ENCODE results near the gene LYZL1. TPM values are rescaled to one million over a fixed set of nuclear protein-coding genes. Genes with fewer than 3 reads are reported as not detected.
"Not testable (repeated sequence)": the region's sequence is repeated elsewhere in the genome, so short reads cannot be mapped to it uniquely, and the experiment has no call there.

Gene LYZL1
- total and polyA plus RNA-seq, 8 donors: not detected

- intact Hi-C loops (cut with DNase I): loop anchor here in 1 of 2 donors (5.0 kb wide), 1 partner anchor 638 kb away; no protein-coding TSS in a partner anchor
- H3K27ac ChIP-seq: no peak overlapping the region
- TF ChIP-seq CTCF (IDR thresholded peaks at IDR 0.05): no peak
- H3K4me1 ChIP-seq: no peaks in the 10 kb centered on the region
- no peaks in the 10 kb centered on the region for H3K36me3 ChIP-seq
- no peak overlapping the region for H3K4me3 ChIP-seq
- DNase-seq (no peak), ATAC-seq (no peak)
- H3K9me3 ChIP-seq: peaks cover 0 to 14% of the 10 kb centered on the region in 2 donors
- H3K27me3 ChIP-seq: no peaks in the 10 kb centered on the region
Measured at GRCh38 chr10:29304995-29305335, 16.1 kb downstream of the LYZL1 start.

GRCh38 chr10:29306688-29307087, 17.8 kb downstream of the LYZL1 start:
- intact Hi-C loops (cut with DNase I): no loop called here
- H3K4me1 ChIP-seq: no peaks in the 10 kb centered on the region
- DNase-seq (no peak), ATAC-seq (peak; percentile 46)
- H3K4me3 ChIP-seq: no peak overlapping the region
- H3K36me3 ChIP-seq: no peaks in the 10 kb centered on the region
- no peak overlapping the region for H3K27ac ChIP-seq
- peaks cover 0 to 5% of the 10 kb centered on the region in 2 donors for H3K9me3 ChIP-seq
- no peak for TF ChIP-seq CTCF (IDR thresholded peaks at IDR 0.05)
- H3K27me3 ChIP-seq: no peaks in the 10 kb centered on the region

- H3K4me1 ChIP-seq; DNase-seq; H3K9me3 ChIP-seq; ATAC-seq; H3K36me3 ChIP-seq; H3K27ac ChIP-seq; intact Hi-C loops (cut with DNase I); H3K27me3 ChIP-seq; H3K4me3 ChIP-seq: not testable (repeated sequence)
Measured at GRCh38 chr10:29308142-29308541, 19.3 kb downstream of the LYZL1 start.

GRCh38 chr10:29309465-29309864, 20.6 kb downstream of the LYZL1 start:
- Histone ChIP-seq H3K9me3 (no peaks in the 10 kb centered on the region), H3K36me3 (no peaks in the 10 kb centered on the region), H3K4me1 (no peaks in the 10 kb centered on the region), H3K4me3 (no peak overlapping the region), H3K27me3 (no peaks in the 10 kb centered on the region), H3K27ac (no peak overlapping the region)
- TF ChIP-seq CTCF (IDR thresholded peaks at IDR 0.05): no peak
- DNase-seq: no peak
- no peak for ATAC-seq
- intact Hi-C loops (cut with DNase I): no loop called here

GRCh38 chr10:29310463-29310862, 21.6 kb downstream of the LYZL1 start:
- intact Hi-C loops (cut with DNase I); H3K27ac ChIP-seq; DNase-seq; H3K9me3 ChIP-seq; H3K36me3 ChIP-seq; H3K4me1 ChIP-seq; ATAC-seq; H3K27me3 ChIP-seq; H3K4me3 ChIP-seq: not testable (repeated sequence)

- peaks cover 2% of the 10 kb centered on the region in 2 donors for H3K4me1 ChIP-seq
- no peaks in the 10 kb centered on the region for H3K27me3 ChIP-seq
- DNase-seq (no peak), ATAC-seq (no peak)
- H3K36me3 ChIP-seq: no peaks in the 10 kb centered on the region
- no peak overlapping the region for H3K4me3 ChIP-seq
- H3K9me3 ChIP-seq: no peaks in the 10 kb centered on the region
- no peak overlapping the region for H3K27ac ChIP-seq
- intact Hi-C loops (cut with DNase I): no loop called here
- TF ChIP-seq CTCF (IDR thresholded peaks at IDR 0.05): no peak
Measured at GRCh38 chr10:29313071-29313470, 24.2 kb downstream of the LYZL1 start.
